GM18520 (cell line): ENCODE data around the gene DSG3.
"Not testable (repeated sequence)": the region's sequence is repeated elsewhere in the genome, so short reads cannot be mapped to it uniquely, and the experiment has no call there.

Source experiments
- ATAC-seq: cut with Tn5 transposase; IDR thresholded peaks from one replicate; pipeline ENCODE4 v1.9.1; 2021; ENCODE audit not compliant: unreplicated experiment

Gene DSG3

DNA sequence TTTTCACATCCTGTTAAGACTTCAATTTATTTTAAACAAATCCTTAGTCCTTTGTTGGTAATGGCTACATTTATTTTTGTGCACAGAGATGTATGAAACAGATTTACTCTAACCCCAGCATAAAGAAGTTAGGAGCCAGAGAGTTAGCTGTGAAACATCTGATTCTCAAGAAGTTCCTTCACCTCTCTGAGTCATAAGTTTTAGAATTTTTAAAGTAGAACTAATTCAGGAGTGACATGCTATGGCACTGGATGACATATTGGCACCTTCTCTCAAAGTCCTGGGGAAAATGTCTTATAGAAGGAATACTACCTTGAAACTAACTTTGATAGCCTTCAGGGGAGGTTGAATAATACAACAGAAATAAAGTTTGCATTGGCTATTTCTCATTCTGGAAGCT is 44.0 kb downstream of the DSG3 start:
- no peak for ATAC-seq

DNA sequence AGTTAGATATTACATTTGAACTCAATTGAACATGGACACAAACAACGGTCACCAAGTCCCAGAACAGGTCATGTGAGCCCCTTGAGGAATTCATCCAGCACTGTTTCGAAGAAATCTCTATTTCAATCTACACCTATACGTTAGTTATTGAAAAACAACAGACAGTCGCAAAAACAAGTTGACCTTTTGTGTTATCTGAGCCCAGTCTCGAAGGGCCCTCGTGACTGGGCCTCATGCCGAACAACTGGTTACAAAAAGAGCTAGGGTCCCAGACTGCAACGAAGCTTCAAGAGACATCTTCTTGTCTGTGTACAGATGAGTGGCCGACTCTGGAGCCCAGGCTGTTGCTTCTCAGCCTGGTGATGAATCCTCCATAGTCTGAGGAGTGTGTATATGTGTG is 45.1 kb downstream of the DSG3 start:
- ATAC-seq: no peak

DNA sequence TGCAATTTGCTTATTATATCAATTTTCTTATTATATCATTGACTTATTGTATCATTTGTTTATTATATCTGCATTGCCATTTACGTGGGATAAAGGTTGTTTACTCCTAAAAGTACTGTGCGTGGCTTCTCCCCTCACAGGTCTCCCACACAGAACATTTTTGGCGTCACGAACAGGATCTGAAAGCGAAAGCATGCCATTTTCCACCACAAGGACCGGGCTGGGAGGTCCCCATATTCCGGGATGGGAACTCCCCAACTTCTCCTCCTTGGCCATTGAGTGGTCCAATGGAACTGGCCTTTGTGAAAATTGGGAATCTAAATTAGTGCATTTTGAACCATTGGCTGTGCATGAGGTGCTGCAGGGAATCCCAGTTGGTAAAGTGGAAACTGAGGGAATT is 45.6 kb downstream of the DSG3 start:
- ATAC-seq: no peak

DNA sequence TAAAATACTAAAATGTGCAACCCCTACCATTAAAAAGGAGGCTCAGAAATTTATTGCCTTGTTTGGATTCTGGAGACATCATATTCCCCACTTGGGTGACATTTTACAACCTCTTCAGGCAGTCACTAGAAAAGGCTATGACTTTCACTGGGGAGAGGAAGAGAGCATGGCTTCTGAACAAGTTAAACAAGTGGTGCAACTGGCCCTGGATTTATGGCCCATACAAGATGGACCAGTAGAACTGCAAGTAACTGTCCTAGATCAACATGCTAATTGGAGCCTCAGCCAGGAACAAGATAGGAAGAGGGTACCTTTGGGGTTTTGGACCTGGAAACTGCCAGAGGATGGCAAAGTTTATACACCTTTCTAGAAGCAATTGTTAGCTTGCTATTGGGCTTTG is 46.4 kb downstream of the DSG3 start:
- no peak for ATAC-seq

DNA sequence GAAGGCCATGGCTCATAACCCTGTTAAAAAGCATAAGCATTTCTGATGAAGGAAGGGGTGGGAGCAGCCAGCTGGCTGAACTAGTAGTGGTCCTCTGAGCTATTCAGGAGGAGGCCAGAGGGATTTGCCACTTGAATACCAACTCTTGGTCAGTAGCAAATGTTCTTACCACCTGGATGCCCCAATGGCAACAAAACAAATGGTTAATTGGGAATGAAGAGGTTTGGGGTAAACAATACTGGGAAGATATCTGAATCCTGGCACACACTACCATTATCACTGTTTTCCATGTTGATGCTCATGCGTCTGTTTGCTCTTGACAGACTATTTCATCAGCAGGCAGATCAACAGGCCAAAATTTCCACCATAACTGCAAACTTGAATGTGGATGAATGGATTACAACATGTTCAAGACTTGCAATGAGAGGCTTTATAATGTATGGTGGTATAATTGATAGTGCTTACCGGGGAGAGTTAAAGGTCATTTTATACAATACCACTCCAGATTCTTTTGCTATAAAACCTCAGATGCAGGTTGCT is 47.2 kb downstream of the DSG3 start:
- ATAC-seq: not testable (repeated sequence)

DNA sequence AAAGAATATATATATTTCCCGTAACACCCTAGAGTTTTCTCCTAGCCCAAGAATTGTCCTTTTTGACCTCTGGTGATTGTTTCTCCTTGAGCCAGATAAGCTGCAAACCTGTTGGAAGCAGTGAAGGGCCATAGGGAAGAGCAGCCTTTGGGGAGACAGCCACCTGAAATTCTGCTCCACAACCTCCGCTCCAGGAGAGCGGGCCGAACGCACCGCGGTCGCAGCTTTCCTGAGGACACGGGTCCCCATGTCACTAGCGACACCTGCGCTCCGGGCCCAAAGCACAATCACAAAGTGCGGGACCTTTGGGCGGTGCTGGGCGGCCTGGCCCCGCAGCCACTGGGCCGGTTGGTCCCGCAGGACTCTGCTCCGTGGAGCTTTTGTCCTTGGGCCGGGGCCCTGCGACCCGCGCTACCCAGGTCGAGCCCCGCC is 49.9 kb downstream of the DSG3 start:
- ATAC-seq: no peak

DNA sequence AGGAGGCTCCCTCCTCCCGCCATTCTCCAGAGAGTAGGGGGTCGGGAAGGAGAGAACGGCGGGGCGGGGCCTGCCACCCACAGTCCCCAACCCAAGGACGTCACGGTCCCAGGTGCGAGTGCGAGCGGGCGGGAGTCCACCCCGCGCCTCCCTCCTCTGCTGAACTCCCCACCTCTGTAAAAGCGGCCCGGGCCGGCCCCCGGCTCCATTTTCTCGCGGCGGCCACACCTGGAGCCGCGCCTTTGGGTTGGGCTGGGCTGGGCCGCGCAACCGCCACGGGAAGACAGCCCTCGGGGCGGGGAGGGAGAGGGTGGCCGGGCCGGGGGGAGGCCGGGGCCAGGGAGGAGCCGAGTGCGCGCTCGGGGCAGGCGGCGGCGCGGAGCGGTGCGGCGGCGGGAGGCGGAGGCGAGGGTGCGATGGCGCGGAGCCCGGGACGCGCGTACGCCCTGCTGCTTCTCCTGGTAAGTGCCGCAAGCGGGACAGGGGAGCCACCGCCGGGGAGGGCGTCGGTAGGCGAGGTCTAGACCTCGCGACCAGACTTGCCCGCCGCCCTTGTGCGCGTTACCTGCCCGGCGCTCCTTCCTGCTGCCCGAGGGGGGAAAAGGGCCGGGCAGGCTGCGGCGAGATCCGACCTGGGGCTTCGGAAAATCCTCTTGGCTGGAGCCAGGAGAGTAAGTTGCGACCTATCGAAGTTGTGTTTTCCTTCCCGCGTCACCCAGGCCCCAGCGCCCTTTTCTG is 50.5 kb downstream of the DSG3 start, which contains the start of gene DSG2:
DSG2 (plus strand) TSS at position 342 of the 738 bp plus-strand sequence; CDS start at position 417, 75 bp downstream.
- ATAC-seq: no peak

DNA sequence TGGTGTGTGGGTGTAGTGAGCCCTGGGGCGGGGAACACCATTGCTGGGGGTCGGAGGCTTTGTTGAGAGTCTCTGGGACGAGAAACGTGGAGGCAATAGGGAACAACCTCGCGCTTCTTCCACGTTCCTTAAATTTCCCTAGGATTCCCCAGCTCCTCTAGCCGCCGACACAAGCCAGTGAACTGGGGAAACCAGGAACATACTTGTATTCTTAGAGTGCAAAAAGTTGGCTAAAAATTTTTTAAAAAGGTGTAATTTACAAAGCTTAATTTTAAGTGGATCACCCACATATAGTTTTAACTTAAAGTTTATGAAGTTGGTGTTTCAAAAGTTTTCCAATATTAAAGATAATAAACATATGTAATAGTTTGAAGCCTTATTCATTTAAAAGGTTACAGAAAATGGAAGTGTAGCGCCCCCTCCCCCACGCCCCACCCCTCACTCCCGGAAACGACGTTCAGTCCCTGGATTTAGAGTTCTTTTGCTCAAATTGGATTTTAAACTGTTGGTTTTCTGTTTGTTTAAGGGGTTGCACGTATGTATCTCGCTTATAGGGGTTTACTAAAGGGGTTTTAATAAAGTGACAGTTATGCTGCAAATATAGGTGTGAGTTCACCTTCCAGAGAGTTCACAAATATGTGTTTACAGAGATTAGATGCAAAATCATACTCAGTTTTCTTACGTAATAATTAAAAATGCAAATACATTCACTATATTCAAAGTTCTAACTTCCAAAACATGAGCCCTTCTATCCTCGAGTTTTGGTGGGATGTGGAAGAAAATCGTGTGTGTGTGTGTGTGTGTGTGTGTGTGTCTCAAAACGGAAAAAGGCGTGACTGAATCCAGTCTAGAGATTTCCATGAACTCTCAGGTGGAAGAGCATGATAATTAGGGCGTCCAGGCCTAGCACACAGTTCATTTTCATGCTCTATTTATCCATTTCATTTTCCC is 51.3 kb downstream of the DSG3 start:
- no peak for ATAC-seq

DNA sequence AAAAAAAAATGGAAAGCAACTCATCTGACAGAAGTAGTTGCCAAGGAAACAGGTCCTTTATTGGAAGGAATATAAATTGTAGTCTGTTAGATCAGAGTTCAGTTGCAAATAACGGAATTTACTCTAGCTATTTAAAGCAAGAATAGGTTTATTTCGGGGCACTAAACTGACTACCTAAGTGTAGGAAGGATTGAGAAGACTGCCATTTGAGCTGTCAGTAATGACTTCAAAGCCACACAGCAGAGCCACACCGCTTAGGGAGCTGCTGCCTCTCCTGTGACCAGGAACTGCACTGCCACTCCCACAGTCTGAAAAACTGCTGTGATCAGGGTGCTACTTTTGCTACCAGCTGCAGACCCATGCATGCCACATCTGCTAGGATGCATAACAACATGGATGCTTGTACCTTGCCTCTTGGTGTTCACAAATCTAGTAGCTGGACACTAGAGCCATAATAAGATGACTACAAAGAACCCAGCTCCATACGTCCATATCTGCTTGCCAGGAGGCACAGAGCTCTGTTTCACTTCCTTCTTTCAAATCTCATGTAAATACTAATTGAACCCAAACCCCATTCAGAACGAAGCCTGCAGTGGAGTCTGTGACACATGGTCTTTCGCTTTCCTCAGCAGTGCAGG is 52.6 kb downstream of the DSG3 start:
- ATAC-seq: peak; percentile 89

DNA sequence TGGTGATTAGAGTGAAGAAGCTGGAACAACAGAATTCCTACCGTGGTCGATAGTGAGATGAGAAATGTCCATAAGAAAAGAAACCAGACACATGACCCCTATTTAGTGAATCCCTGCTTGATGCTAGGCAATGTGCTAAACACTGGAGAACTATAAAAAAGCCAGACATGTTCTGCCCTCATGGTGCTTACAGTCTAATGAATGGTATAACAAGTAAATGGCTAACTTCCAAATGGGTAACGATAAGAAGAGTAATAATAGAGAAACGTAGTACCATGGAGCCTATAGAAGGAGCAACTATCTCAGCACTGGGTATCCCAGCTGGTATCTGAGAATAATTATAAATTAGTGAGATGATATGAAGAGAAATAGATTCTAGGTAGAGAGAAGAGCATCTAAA is 55.5 kb downstream of the DSG3 start:
- ATAC-seq: no peak

DNA sequence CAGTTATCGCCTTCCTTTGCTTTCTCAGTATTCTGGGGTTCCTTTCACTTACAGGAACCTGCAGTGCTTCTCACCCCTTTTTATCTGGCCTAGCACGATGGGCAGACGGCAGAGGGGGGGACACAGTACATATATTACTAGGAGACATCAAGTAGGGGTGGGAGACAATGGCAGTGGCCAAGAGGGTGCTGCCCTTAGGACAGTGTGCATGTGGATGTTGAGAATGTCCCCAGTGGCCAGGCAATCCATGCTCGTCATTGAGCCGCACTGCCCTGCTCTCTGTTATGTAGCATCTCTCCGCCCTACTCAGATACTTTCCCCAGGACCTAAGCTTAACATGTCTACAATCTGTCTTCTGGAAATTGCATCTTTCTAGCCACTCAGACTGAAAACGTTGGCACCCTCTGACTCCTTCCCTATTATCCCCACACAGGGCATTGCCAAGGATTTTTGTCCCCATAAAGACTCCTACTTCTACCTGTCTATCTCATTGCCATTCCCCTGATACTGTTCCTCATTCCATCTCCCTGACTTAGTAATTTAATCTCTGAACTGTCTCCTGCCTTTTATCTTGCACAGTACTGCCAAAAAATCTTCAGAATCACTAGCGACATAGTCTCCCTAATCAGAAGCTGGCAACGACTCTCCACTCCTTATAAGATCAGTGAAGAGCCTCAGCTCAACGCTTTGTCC is 57.1 kb downstream of the DSG3 start:
- no peak for ATAC-seq

DNA sequence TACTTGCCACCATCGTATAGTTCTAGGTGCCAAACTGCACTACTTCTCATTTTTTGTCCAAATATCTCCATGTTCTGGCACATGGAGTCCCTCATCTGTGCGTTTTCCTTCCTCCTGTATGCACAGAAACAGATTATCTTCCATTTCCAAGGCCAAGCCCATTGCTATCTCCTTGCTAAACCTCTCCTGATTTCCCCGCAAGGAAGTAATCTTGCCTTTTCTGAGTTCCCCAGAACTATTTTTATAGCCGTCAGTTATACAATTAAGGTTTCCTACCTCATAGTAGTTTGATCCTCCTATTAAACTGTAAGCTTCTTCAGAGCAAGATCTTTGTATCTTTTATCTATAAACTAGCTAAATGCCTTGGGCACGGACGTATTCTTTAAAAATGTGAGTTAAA is 57.6 kb downstream of the DSG3 start:
- no peak for ATAC-seq

DNA sequence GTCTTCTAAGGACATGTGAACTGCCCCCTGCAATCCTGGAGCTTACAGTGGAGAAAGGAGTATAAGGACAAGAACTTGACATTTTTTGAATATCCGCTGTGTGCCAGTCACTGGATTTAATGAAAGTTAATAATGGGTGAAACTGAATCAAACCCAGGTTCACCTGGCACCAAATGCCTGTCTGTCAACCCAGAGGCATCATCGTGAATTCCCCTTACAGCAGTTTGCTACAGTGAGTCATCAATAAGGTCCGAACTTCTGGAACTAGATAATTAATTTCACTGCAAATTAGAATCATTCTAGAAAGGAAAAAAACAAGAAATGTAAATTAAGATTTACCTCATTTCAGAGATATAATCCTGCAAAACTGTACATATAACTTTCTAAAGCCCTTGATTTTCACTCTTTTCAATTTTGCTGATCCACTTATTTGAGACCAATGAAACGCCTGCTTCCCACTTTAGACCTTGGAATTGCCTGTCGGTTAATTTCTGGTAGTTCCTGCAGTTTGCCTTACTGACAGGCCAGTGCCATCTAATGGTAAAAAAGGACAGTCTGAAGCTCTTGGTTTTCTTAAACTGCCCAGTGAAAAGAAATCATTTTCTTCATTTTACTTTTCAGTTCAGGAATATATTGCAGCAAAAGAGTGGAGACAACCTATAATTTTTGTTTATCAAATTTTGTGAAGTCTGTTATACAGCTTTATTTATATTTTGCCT is 58.6 kb downstream of the DSG3 start:
- ATAC-seq: no peak

DNA sequence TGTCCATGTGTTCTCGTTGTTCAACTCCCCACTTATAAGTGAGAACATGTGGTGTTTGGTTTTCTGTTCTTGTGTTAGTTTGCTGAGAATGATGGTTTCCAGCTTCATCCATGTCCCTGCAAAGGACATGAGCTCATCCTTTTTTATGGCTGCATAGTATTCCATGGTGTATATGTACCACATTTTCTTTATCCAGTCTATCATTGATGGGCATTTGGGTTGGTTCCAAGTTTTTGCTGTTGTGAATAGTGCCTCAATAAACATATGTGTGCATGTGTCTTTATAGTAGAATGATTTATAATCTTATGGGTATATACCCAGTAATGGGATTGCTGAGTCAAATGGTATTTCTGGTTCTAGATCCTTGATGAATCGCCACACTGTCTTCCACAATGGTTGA is 59.6 kb downstream of the DSG3 start:
- not testable (repeated sequence) for ATAC-seq

DNA sequence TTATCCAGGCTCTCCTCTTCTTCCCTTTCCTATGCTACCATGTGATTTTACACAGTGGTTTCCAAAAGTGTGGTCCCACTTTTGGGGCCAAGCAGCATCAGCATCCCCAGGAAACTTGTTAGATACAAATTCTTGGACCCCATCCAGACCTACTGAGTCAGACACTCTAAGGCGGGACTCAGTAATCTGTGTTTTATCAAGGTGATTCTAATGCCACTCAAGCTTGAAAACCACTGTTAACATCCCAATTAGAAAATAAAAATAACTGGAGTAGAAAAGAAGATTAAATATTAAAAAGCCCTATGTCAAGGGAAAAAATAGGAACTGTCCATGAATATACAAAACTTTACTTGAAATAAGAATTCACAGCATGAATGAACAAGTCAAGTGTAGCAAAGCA is 61.2 kb downstream of the DSG3 start:
- no peak for ATAC-seq

DNA sequence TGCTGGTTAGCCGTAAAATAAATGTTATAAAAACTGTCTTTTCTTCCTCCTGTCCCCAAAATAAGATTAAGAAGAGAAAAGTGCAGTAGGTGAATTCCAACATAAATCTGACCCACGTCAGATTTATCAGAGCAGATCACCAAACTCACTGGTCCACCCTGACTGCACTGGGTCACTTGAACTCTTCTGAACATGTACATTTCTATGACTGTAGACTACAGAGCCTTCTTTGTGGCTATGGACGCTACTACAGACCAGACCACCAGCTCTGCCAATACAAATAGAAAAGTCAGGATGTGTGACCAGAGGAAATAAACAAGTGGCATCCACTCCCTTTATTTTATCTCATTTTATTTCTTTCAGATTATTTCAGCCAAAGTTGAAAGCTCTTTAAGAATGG is 62.0 kb downstream of the DSG3 start:
- no peak for ATAC-seq

DNA sequence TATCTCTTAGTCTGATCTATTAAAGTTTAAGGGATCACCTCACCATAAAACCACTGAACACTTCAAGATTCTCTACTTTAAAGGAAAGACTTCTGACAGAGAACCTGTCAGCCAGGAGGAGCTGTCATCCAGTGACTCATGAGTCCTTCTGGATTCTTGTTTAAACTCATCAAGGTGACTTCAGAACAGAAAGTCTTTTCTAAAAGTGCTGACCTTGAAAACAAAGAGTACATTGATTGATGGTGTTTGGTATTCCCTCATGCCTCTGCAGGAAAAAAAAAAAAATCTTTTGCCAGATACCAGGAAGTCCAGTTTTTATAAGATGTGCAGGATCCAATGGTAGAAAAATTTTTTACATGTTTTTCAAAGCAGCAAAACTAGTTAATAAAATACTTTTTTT is 62.8 kb downstream of the DSG3 start:
- no peak for ATAC-seq

DNA sequence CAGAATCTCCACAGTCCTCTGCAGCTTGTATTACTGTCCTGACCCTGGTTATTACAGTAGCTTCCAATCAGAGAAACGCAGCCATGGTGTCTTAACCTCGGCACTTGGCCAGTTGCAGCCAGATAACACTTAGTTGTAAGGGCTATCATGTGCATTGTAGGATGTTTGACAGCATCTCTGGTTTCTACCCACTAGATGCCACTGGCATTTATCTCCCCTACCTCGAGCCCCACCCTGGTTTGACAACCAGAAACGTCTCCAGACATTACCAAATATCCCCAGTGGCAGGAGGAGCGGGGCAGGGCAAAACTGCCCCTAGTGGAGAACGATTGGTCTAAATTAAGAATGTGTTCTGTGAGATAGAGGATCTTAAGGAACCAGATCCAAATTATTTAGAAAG is 63.6 kb downstream of the DSG3 start:
- no peak for ATAC-seq

DNA sequence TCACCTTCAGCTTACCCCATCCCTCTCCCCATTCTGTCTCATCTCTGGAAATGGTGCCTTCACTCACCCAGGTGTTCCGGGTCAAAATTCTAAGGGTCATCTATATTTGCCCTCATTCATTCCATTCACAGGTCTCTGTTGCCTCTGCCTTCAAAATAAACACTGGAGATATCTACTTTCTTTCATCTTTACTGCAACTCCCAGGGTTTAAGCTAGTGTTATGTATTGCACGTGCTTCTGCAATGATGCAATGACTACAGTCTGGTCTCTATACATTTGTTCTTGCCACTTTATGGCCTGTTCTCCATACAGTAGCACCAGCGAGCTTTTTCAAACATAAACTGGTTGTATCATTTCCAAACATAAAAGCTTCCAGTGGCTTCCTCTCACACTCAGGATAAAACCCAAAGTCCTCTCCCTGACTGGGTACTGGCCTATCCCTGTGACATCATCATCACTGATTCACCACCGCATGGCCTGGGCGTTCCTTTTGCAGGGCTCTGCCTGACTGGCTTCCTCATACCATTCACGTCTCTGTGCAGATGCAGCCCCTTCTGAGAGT is 64.7 kb downstream of the DSG3 start:
- ATAC-seq: no peak
